OCI-LY1 (cell line): ENCODE results near the gene DPYSL3.

Source experiments
- CTCF ChIP-seq: fragments of 200-600 bp; sonication (generic), shearing (Covaris generic); IDR thresholded peaks from 2 replicates; pipeline ENCODE4 v1.5.1; 2017; ENCODE audit warnings: mild to moderate bottlenecking, antibody characterized with exemption, low read length, moderate library complexity, mixed read lengths
- EZH2 ChIP-seq: fragments of 200-600 bp; sonication (generic), shearing (Covaris generic); IDR thresholded peaks from 2 replicates; pipeline ENCODE4 v1.8.0; 2017; ENCODE audit warnings: borderline replicate concordance, mixed run types, mild to moderate bottlenecking, antibody characterized with exemption, low read length, moderate library complexity, mixed read lengths

- TF ChIP-seq CTCF: no peak
- TF ChIP-seq EZH2: no peak
Measured at GRCh38 chr5:147439254-147439653, 70.6 kb downstream of the DPYSL3 start.
